NCI-H2227 (cell line): ENCODE data around the gene LMF1.

Experiments used
- DNase-seq: peaks from one replicate; lab custom pipeline; 2025; ENCODE audit not compliant: unreplicated experiment; lab: John Stamatoyannopoulos, UW

The LMF1 gene

GRCh38 chr16:853981-854807 is 116.6 kb downstream of the LMF1 start:
- no peak for DNase-seq

GRCh38 chr16:853306-853705 is 117.5 kb downstream of the LMF1 start:
- no peak for DNase-seq

GRCh38 chr16:852451-853185 is 118.2 kb downstream of the LMF1 start:
- DNase-seq = no peak

- no peak for DNase-seq
These were observed 118.9 kb downstream of the LMF1 start for GRCh38 chr16:851871-852270.

GRCh38 chr16:851209-851810 is 119.5 kb downstream of the LMF1 start:
- no peak for DNase-seq

- DNase-seq = no peak
These were observed 120.1 kb downstream of the LMF1 start for GRCh38 chr16:850668-851067.

- no peak for DNase-seq
These were observed 122.1 kb downstream of the LMF1 start for GRCh38 chr16:848510-849253.

GRCh38 chr16:847681-848445 is 122.9 kb downstream of the LMF1 start:
- DNase-seq = no peak

- no peak for DNase-seq
These were observed 123.6 kb downstream of the LMF1 start for GRCh38 chr16:847151-847550.

GRCh38 chr16:845351-845745 is 125.4 kb downstream of the LMF1 start:
- DNase-seq = no peak

GRCh38 chr16:844638-845350 is 126.0 kb downstream of the LMF1 start:
- DNase-seq = no peak

GRCh38 chr16:843771-844170 is 127.0 kb downstream of the LMF1 start:
- DNase-seq = no peak

- DNase-seq = no peak
These were observed 127.8 kb downstream of the LMF1 start for GRCh38 chr16:842711-843560.

- no peak for DNase-seq
These were observed 128.7 kb downstream of the LMF1 start for GRCh38 chr16:842061-842476.

GRCh38 chr16:841455-842060 is 129.2 kb downstream of the LMF1 start:
- DNase-seq = no peak

GRCh38 chr16:840561-841454 is 130.0 kb downstream of the LMF1 start:
- DNase-seq = no peak

- no peak for DNase-seq
These were observed 131.0 kb downstream of the LMF1 start for GRCh38 chr16:839643-840408.
